IMR-90 (cell line): ENCODE data around the gene GAL3ST2. TPM values are rescaled to one million over a fixed set of nuclear protein-coding genes. Genes with fewer than 3 reads are reported as not detected.

Experiments
- ATAC-seq: fragments of 200-7000 bp; cut with Tn5 transposase; 2 replicates; pipeline ENCODE4 v1.9.1; 2020; ENCODE audit warnings: low read depth, mild to moderate bottlenecking, moderate library complexity
- BruUV-seq: library from RNA; stranded (reverse); fragments of 400-500 nt; replicated peaks from 2 replicates; lab custom pipeline; 2021; lab: Mats Ljungman, UMichigan
- CTCF ChIA-PET: fragments of 300-600 bp; formaldehyde crosslinking; extraction: SDS; loops from one replicate; lab custom pipeline; 2021; ENCODE audit warnings: antibody characterized with exemption; lab: Yijun Ruan, JAX
- POLR2A ChIA-PET: fragments of 300-600 bp; sonication (Branson Sonifier 250); formaldehyde crosslinking; loops from one replicate; lab custom pipeline; 2022; ENCODE audit warnings: antibody characterized with exemption; ENCODE audit not compliant: unreplicated experiment; lab: Charles Lee
- DNase-seq: peaks from one replicate; pipeline ENCODE4 v3.0.0; 2013
- H2AFZ ChIP-seq: replicated peaks from 2 replicates; pipeline ENCODE3; 2013; ENCODE audit warnings: low read length, mild to moderate bottlenecking; ENCODE audit not compliant: poor library complexity
- H2AK5ac ChIP-seq: 2 replicates; pipeline ENCODE4 v1.6.1; 2013; ENCODE audit warnings: low read depth, low read length, inconsistent platforms
- H2AK9ac ChIP-seq: replicated peaks from 2 replicates; pipeline ENCODE3; 2013; ENCODE audit warnings: mild to moderate bottlenecking, low read depth, low read length, moderate library complexity; ENCODE audit not compliant: poor library complexity
- H2BK120ac ChIP-seq: 2 replicates; pipeline ENCODE4 v1.6.1; 2013; ENCODE audit warnings: low read depth, low read length, inconsistent platforms
- H2BK15ac ChIP-seq: 3 replicates; pipeline ENCODE4 v1.6.1; 2013; ENCODE audit warnings: low read depth, low read length, inconsistent platforms
- H2BK20ac ChIP-seq: 2 replicates; pipeline ENCODE4 v1.6.1; 2013; ENCODE audit warnings: low read depth, mild to moderate bottlenecking, inconsistent platforms, low read length, moderate library complexity
- H2BK5ac ChIP-seq: 2 replicates; pipeline ENCODE4 v1.6.1; 2013; ENCODE audit warnings: mild to moderate bottlenecking, low read depth, low read length, inconsistent platforms; ENCODE audit not compliant: poor library complexity, severe bottlenecking
- H3K14ac ChIP-seq: replicated peaks from 2 replicates; pipeline ENCODE4 v1.6.1; 2013; ENCODE audit warnings: low read depth, low read length, inconsistent platforms
- H3K18ac ChIP-seq: 2 replicates; pipeline ENCODE4 v1.6.1; 2013; ENCODE audit warnings: low read depth, low read length, control low read depth
- H3K23ac ChIP-seq: 2 replicates; pipeline ENCODE4 v1.6.1; 2013; ENCODE audit warnings: low read depth, low read length, inconsistent platforms
- H3K27ac ChIP-seq: 2 replicates; pipeline ENCODE4 v1.5.1; 2013; ENCODE audit warnings: mild to moderate bottlenecking, control low read depth, low read length; ENCODE audit not compliant: insufficient read depth
- H3K27me3 ChIP-seq: 2 replicates; pipeline ENCODE4 v1.6.1; 2013; ENCODE audit warnings: low read length; ENCODE audit not compliant: control insufficient read depth, insufficient read depth
- H3K36me3 ChIP-seq: 2 replicates; pipeline ENCODE4 v1.6.1; 2013; ENCODE audit warnings: low read length, mixed read lengths; ENCODE audit not compliant: control insufficient read depth, insufficient read depth
- H3K4ac ChIP-seq: 2 replicates; pipeline ENCODE4 v1.6.1; 2013; ENCODE audit warnings: low read depth, low read length, inconsistent platforms
- H3K4me1 ChIP-seq: 2 replicates; pipeline ENCODE4 v1.6.1; 2013; ENCODE audit warnings: low read length, mixed read lengths; ENCODE audit not compliant: control insufficient read depth, insufficient read depth
- H3K4me2 ChIP-seq: 2 replicates; pipeline ENCODE4 v1.6.1; 2013; ENCODE audit warnings: low read depth, mild to moderate bottlenecking, control low read depth, low read length, moderate library complexity
- H3K4me3 ChIP-seq: 2 replicates; pipeline ENCODE4 v1.5.1; 2013; ENCODE audit warnings: low read depth, mild to moderate bottlenecking, control low read depth, low read length, moderate library complexity; ENCODE audit not compliant: insufficient read depth
- H3K56ac ChIP-seq: 2 replicates; pipeline ENCODE4 v1.6.1; 2013; ENCODE audit warnings: low read length, inconsistent platforms; ENCODE audit not compliant: insufficient read depth; ENCODE audit errors: extremely low read depth
- H3K79me1 ChIP-seq, 2 experiments: 2 replicates each; pipeline ENCODE4 v1.6.1; 2013; ENCODE audit warnings: low read length in 2 of 2, inconsistent platforms in 1 of 2, low read depth in 1 of 2
- H3K9ac ChIP-seq: 2 replicates; pipeline ENCODE4 v1.6.1; 2013; ENCODE audit warnings: low read depth, low read length, control low read depth
- H3K9me1 ChIP-seq: 2 replicates; pipeline ENCODE4 v1.6.1; 2013; ENCODE audit warnings: low read length, inconsistent platforms; ENCODE audit not compliant: insufficient read depth
- H3K9me3 ChIP-seq: 2 replicates; pipeline ENCODE4 v1.6.1; 2013; ENCODE audit warnings: low read length; ENCODE audit not compliant: control insufficient read depth, insufficient read depth
- H4K20me1 ChIP-seq: 2 replicates; pipeline ENCODE4 v1.6.1; 2013; ENCODE audit warnings: low read length, inconsistent platforms; ENCODE audit not compliant: insufficient read depth
- H4K5ac ChIP-seq: 2 replicates; pipeline ENCODE4 v1.6.1; 2013; ENCODE audit warnings: mild to moderate bottlenecking, low read depth, low read length, control low read depth
- H4K8ac ChIP-seq, 2 experiments: 2 replicates each; pipeline ENCODE4 v1.6.1; 2013; ENCODE audit warnings: low read depth in 2 of 2, low read length in 2 of 2, control low read depth in 1 of 2, inconsistent platforms in 1 of 2
- H4K91ac ChIP-seq: 2 replicates; pipeline ENCODE4 v1.6.1; 2013; ENCODE audit warnings: low read depth, low read length, inconsistent platforms; ENCODE audit not compliant: insufficient read depth
- BHLHE40 ChIP-seq: fragments of 150-350 bp; IDR thresholded peaks from 2 replicates; pipeline ENCODE4 v1.6.1; 2016; ENCODE audit warnings: mild to moderate bottlenecking, low read depth, low read length
- CEBPB ChIP-seq: IDR thresholded peaks from 2 replicates; pipeline ENCODE4 v1.6.1; 2012; ENCODE audit warnings: low read depth, low read length, improper control_type of control experiment
- CHD1 ChIP-seq: IDR thresholded peaks from 2 replicates; pipeline ENCODE4 v1.6.1; 2012; ENCODE audit warnings: low read depth, low read length, improper control_type of control experiment
- CTCF ChIP-seq: conservative IDR thresholded peaks from 2 replicates; pipeline ENCODE4 v1.5.1; 2012; ENCODE audit warnings: mild to moderate bottlenecking, low read depth, low read length, improper control_type of control experiment
- ELK1 ChIP-seq: fragments of 150-350 bp; IDR thresholded peaks from 2 replicates; pipeline ENCODE4 v1.6.1; 2016; ENCODE audit warnings: low read depth, mild to moderate bottlenecking, low read length, moderate library complexity, borderline replicate concordance
- FOS ChIP-seq: fragments of 150-350 bp; IDR thresholded peaks from 2 replicates; pipeline ENCODE4 v1.6.1; 2016; ENCODE audit warnings: low read depth, low read length
- MAFK ChIP-seq: IDR thresholded peaks from 2 replicates; pipeline ENCODE4 v1.6.1; 2012; ENCODE audit warnings: low read depth, low read length, improper control_type of control experiment
- MAZ ChIP-seq: IDR thresholded peaks from 2 replicates; pipeline ENCODE4 v1.6.1; 2012; ENCODE audit warnings: low read depth, mild to moderate bottlenecking, low read length, improper control_type of control experiment, moderate library complexity, borderline replicate concordance
- MXI1 ChIP-seq: IDR thresholded peaks from 2 replicates; pipeline ENCODE4 v1.6.1; 2012; ENCODE audit warnings: low read depth, mild to moderate bottlenecking, low read length, moderate library complexity, borderline replicate concordance
- NFE2L2 ChIP-seq: fragments of 150-350 bp; IDR thresholded peaks from 2 replicates; pipeline ENCODE4 v1.6.1; 2016; ENCODE audit warnings: low read depth, mild to moderate bottlenecking, low read length
- POLR2A ChIP-seq: IDR thresholded peaks from 2 replicates; pipeline ENCODE4 v1.6.1; 2012; ENCODE audit warnings: mild to moderate bottlenecking, low read depth, low read length
- RAD21 ChIP-seq: IDR thresholded peaks from 2 replicates; pipeline ENCODE4 v1.6.1; 2012; ENCODE audit warnings: low read length, improper control_type of control experiment
- RCOR1 ChIP-seq: IDR thresholded peaks from 2 replicates; pipeline ENCODE4 v1.6.1; 2012; ENCODE audit warnings: mild to moderate bottlenecking, low read length, improper control_type of control experiment; ENCODE audit not compliant: insufficient replicate concordance
- RFX5 ChIP-seq: IDR thresholded peaks from 2 replicates; pipeline ENCODE4 v1.8.0; 2012; ENCODE audit warnings: low read depth, mild to moderate bottlenecking, low read length, moderate library complexity
- SMC3 ChIP-seq: fragments of 150-350 bp; IDR thresholded peaks from 2 replicates; pipeline ENCODE4 v1.6.1; 2016; ENCODE audit warnings: low read depth, mild to moderate bottlenecking, antibody characterized with exemption, low read length, moderate library complexity
- USF2 ChIP-seq: fragments of 150-350 bp; IDR thresholded peaks from 2 replicates; pipeline ENCODE4 v1.6.1; 2017; ENCODE audit warnings: mild to moderate bottlenecking, antibody characterized with exemption, low read length, low read depth
- WGBS, 2 experiments: methylation state at CpG; one replicate each; pipeline versions ENCODE4 v1.1.5 to v1.1.7; 2013; ENCODE audit warnings: missing lambda C conversion rate in 2 of 2; ENCODE audit not compliant: insufficient read length in 1 of 2; ENCODE audit errors: extremely low coverage in 2 of 2; 5-methylcytosine and 5-hydroxymethylcytosine counted together
- dilution Hi-C: fragments of 300-500 bp; cut with HindIII; formaldehyde crosslinking; loops from one replicate; pipeline ENCODE4 v1.14.3; 2018; ENCODE audit warnings: low sequenced_read_pairs; ENCODE audit not compliant: unreplicated experiment
- in situ Hi-C: fragments of 300-500 bp; cut with MboI; formaldehyde crosslinking; loops from 3 replicates; pipeline ENCODE4 v1.14.3; 2019; ENCODE audit warnings: low sequenced_read_pairs, inconsistent platforms, mixed read lengths
- intact Hi-C: fragments of 100-400 bp; cut with micrococcal nuclease; formaldehyde crosslinking; loops from 2 replicates; pipeline ENCODE4 v1.10.0; 2022
- polyA plus RNA-seq, 3 experiments: library from polyadenylated mRNA; depleted of rRNA; stranded (reverse); fragments of >200 nt; gene quantifications; 2 replicates each; pipeline ENCODE4 v1.2.3, GENCODE V29; 2012; ENCODE audit warnings: low replicate concordance in 1 of 3
- total RNA-seq: library from RNA; depleted of rRNA; stranded (reverse); fragments of >200 nt; gene quantifications from 2 replicates; pipeline ENCODE4 v1.2.3, GENCODE V29; 2012

GAL3ST2 gene
- total and polyA plus RNA-seq, 2 of the 4 experiments (the other 2 are of a cell fraction): 0.07 TPM; not detected in 1

- DNase-seq: no peak
- Histone ChIP-seq H3K36me3 (no peaks in the 10 kb centered on the region), H2BK20ac (no peak overlapping the region), H3K9me3 (no peaks in the 10 kb centered on the region), H2BK120ac (no peak overlapping the region), H3K4me2 (no peak overlapping the region), H2BK15ac (no peak overlapping the region), H4K20me1 (no peaks in the 10 kb centered on the region; the same call in 1 of the 2 replicates), H2AK9ac (no peak overlapping the region), H2BK5ac (no peak overlapping the region), H3K9me1 (no peaks in the 10 kb centered on the region; the same call in 1 of the 2 replicates), H3K27ac (no peak overlapping the region), H4K8ac (no peak overlapping the region), H2AFZ (no peak overlapping the region), H3K27me3 (peaks cover 18% of the 10 kb centered on the region; the same call in 1 of the 2 replicates), H3K56ac (no peak overlapping the region), H3K9ac (no peak overlapping the region), H3K14ac (no peak overlapping the region), H3K18ac (no peak overlapping the region), H4K5ac (no peak overlapping the region), H4K91ac (no peak overlapping the region), H3K23ac (no peak overlapping the region), H3K4ac (no peak overlapping the region), H3K4me1 (no peaks in the 10 kb centered on the region), H3K79me1 (no peaks in the 10 kb centered on the region), H3K4me3 (no peak overlapping the region), H2AK5ac (no peak overlapping the region)
- ATAC-seq: no peak
- in situ Hi-C loops: no loop called here
- intact Hi-C loops: no loop called here
- WGBS, 2 experiments: 10% methylated on average over 2 of the region's 14 CpGs; no CpG with 5 or more reads in 1 of the 2 experiments
- TF ChIP-seq SMC3: no peak
- TF ChIP-seq RCOR1: no peak
- no peak for TF ChIP-seq USF2
- TF ChIP-seq NFE2L2: no peak
- no peak for TF ChIP-seq RAD21
- no peak for TF ChIP-seq MXI1
- TF ChIP-seq BHLHE40: no peak
- TF ChIP-seq ELK1: no peak
- no peak for TF ChIP-seq FOS
- no peak for TF ChIP-seq CTCF
- no peak for TF ChIP-seq POLR2A
- no peak for TF ChIP-seq CHD1
- TF ChIP-seq MAFK: no peak
- no peak for TF ChIP-seq CEBPB
- no peak for TF ChIP-seq MAZ
- TF ChIP-seq RFX5: no peak
- dilution Hi-C loops: no loop called here
- ChIA-PET POLR2A (no interaction called here), CTCF (no interaction called here)
- BruUV-seq: no TSS peak
Observed at GRCh38 chr2:241798081-241798630, 21.5 kb downstream of the GAL3ST2 start.
